HCT116 (cell line): ENCODE measurements around the gene COPS9. TPM values are rescaled to one million over a fixed set of nuclear protein-coding genes. Genes with fewer than 3 reads are reported as not detected.

Source experiments
- ATAC-seq: fragments of 200-7000 bp; cut with Tn5 transposase; 2 replicates; pipeline ENCODE4 v1.9.1; 2020; ENCODE audit warnings: mild to moderate bottlenecking, moderate library complexity
- BruUV-seq: library from RNA; stranded (reverse); fragments of 400-500 nt; replicated peaks from 2 replicates; lab custom pipeline; 2021; lab: Mats Ljungman, UMichigan
- CTCF ChIA-PET: fragments of 300-600 bp; sonication (Branson Sonifier 250); formaldehyde crosslinking; loops from one replicate; lab custom pipeline; 2021; ENCODE audit warnings: antibody characterized with exemption; lab: Charles Lee
- POLR2A ChIA-PET: fragments of 300-600, 350-600 bp; sonication (Branson Sonifier 250); formaldehyde crosslinking; loops from one replicate; lab custom pipeline; 2021; ENCODE audit warnings: antibody characterized with exemption; lab: Charles Lee
- RAD21 ChIA-PET, 2 experiments: fragments of 300-600 bp; sonication (Branson Sonifier 250); formaldehyde crosslinking; loops; one replicate each; lab custom pipeline; 2023; ENCODE audit warnings: low total read pairs in 2 of 2; ENCODE audit not compliant: uncharacterized antibody in 2 of 2, unreplicated experiment in 2 of 2, low non-redundant PET in 1 of 2; lab: Charles Lee
- DNase-seq: peaks from one replicate; pipeline ENCODE4 v3.0.0-alpha.2; 2010; ENCODE audit warnings: low read depth, low spot score
- H2AFZ ChIP-seq: fragments of 200-600 bp; shearing (Covaris generic), sonication (generic); 2 replicates; pipeline ENCODE4 v1.6.1; 2017; ENCODE audit warnings: low read depth, mixed run types, mixed read lengths, antibody characterized with exemption, low read length; ENCODE audit not compliant: poor library complexity, severe bottlenecking
- H3K27ac ChIP-seq: 2 replicates; pipeline ENCODE4 v1.5.1; 2012; ENCODE audit warnings: low read depth, low read length
- H3K27me3 ChIP-seq: fragments of 200-600 bp; sonication (generic); 2 replicates; pipeline ENCODE4 v1.6.1; 2016; ENCODE audit warnings: mixed run types, low read length, mixed read lengths; ENCODE audit not compliant: insufficient read depth
- H3K36me3 ChIP-seq, 2 experiments: fragments of 200-500 bp in 1 of 2; fragments of 200-600 bp in 1 of 2; sonication (Bioruptor generic) in 1 of 2; sonication (generic) in 1 of 2; 2 replicates each; pipeline versions ENCODE4 v1.5.1 to v1.6.1; 2014 to 2016; ENCODE audit warnings: low read length in 2 of 2, inconsistent platforms in 1 of 2, mixed read lengths in 1 of 2, mixed run types in 1 of 2; ENCODE audit not compliant: insufficient read depth in 2 of 2, control insufficient read depth in 1 of 2
- H3K4me1 ChIP-seq, 2 experiments: fragments of 200-600 bp in 1 of 2; sonication (generic) in 1 of 2; 2 replicates each; pipeline versions ENCODE4 v1.5.1 to v1.6.1; 2012 to 2017; ENCODE audit warnings: low read length in 2 of 2, inconsistent platforms in 1 of 2, mild to moderate bottlenecking in 1 of 2, mixed read lengths in 1 of 2, mixed run types in 1 of 2, moderate library complexity in 1 of 2; ENCODE audit not compliant: insufficient read depth in 2 of 2, control insufficient read depth in 1 of 2
- H3K4me2 ChIP-seq: fragments of 200-600 bp; sonication (generic); 2 replicates; pipeline ENCODE4 v1.6.1; 2017; ENCODE audit warnings: mixed run types, low read length, mixed read lengths
- H3K4me3 ChIP-seq, 2 experiments: fragments of 200-600 bp in 1 of 2; sonication (generic) in 1 of 2; replicated peaks in 1 of 2; 2 replicates each; pipeline ENCODE4 v1.5.1; 2011 to 2016; ENCODE audit warnings: low read length in 2 of 2, control low read depth in 1 of 2, low read depth in 1 of 2, mild to moderate bottlenecking in 1 of 2, mixed read lengths in 1 of 2, mixed run types in 1 of 2
- H3K79me2 ChIP-seq: fragments of 200-600 bp; sonication (generic); 2 replicates; pipeline ENCODE4 v1.6.1; 2017; ENCODE audit warnings: mild to moderate bottlenecking, mixed run types, low read length, moderate library complexity, mixed read lengths; ENCODE audit not compliant: insufficient read depth
- H3K9ac ChIP-seq: fragments of 200-600 bp; sonication (generic); 2 replicates; pipeline ENCODE4 v1.6.1; 2016; ENCODE audit warnings: low read length, mixed read lengths
- H3K9me2 ChIP-seq: fragments of 200-600 bp; sonication (generic), shearing (Covaris generic); 2 replicates; pipeline ENCODE4 v1.6.1; 2017; ENCODE audit warnings: mixed run types, mild to moderate bottlenecking, moderate library complexity; ENCODE audit not compliant: insufficient read depth
- H3K9me3 ChIP-seq, 2 experiments: fragments of 200-500 bp in 1 of 2; fragments of 200-600 bp in 1 of 2; sonication (Bioruptor generic) in 1 of 2; sonication (generic) in 1 of 2; 2 replicates each; pipeline ENCODE4 v1.6.1; 2014 to 2017; ENCODE audit warnings: low read length in 2 of 2, mixed read lengths in 2 of 2, inconsistent platforms in 1 of 2, low read depth in 1 of 2, mild to moderate bottlenecking in 1 of 2, mixed run types in 1 of 2, moderate library complexity in 1 of 2; ENCODE audit not compliant: control insufficient read depth in 1 of 2, insufficient read depth in 1 of 2
- H4K20me1 ChIP-seq: fragments of 200-600 bp; sonication (generic), shearing (Covaris generic); 2 replicates; pipeline ENCODE4 v1.6.1; 2017; ENCODE audit warnings: mixed run types, mild to moderate bottlenecking, moderate library complexity; ENCODE audit not compliant: insufficient read depth
- CEBPB ChIP-seq: IDR thresholded peaks from 2 replicates; pipeline ENCODE4 v1.6.1; 2012; ENCODE audit warnings: low read depth
- EZH2phosphoT487 ChIP-seq: fragments of 200-600 bp; IDR thresholded peaks from 2 replicates; pipeline ENCODE4 v1.6.1; 2018; ENCODE audit warnings: antibody characterized with exemption, borderline replicate concordance
- FOSL1 ChIP-seq: IDR thresholded peaks from 2 replicates; pipeline ENCODE4 v1.6.1; 2012; ENCODE audit warnings: low read depth
- SRF ChIP-seq: IDR thresholded peaks from 2 replicates; pipeline ENCODE4 v1.6.1; 2012; ENCODE audit warnings: low read depth
- intact Hi-C: fragments of 100-400 bp; cut with micrococcal nuclease; formaldehyde crosslinking; loops from 2 replicates; pipeline ENCODE4 v1.10.0; 2022
- total RNA-seq: library from RNA; stranded (reverse); gene quantifications from one replicate; pipeline ENCODE4 v1.2.1, GENCODE V29; 2021; ENCODE audit not compliant: unreplicated experiment
- TF ChIP-seq, protein P1 (sequence below): IDR thresholded peaks from 2 replicates; pipeline ENCODE4 v1.6.1; 2012
- TF ChIP-seq, protein P2 (sequence below): IDR thresholded peaks from 2 replicates; pipeline ENCODE4 v1.6.1; 2012
- TF ChIP-seq, protein P3 (sequence below): IDR thresholded peaks from 2 replicates; pipeline ENCODE4 v1.6.1; 2012; ENCODE audit warnings: low read depth

The COPS9 gene
- total RNA-seq, 1 experiment from 2014 or later: 111 TPM

DNA sequence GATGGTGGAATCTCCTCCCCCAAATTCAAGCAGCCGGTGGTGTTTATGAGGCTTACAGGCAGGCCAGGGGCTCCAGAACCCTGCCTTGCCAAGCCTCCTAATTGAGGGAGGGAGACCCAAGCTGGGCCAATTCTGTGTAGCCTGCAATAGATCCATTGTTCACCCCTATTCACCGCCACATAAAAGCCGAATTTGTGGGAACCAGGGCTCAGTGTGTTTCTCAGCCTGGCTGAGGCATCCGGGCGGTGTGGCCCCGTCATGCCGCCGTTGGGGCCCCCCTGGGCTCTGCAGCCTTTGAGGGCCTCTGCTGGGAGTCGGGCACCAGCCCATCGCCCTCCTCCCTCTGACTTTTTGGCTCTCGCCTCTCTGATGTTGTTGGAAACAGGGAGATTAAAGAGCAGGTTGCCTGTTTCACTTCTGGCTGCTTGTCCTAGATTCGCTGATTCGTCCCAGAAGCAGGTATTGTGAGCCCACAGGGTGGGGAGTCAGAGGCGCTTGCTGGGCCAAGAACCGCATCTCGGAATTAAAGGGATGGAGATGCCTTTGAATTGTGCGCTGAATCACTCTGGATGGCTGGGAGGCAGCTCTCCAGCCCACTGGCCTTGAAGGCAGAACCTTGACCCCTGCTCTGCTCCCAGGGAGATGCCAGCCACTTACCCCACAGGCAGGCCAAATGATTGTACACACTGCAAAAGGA lies 19.1 kb upstream of the COPS9 start:
- Histone ChIP-seq H4K20me1 (no peaks in the 10 kb centered on the region), H3K9me3 (no peaks in the 10 kb centered on the region), H3K36me3 (no peaks in the 10 kb centered on the region), H3K79me2 (no peaks in the 10 kb centered on the region), H3K4me2 (no peak overlapping the region), H3K27me3 (0 out of 2 replicates have a peak, but pooled peaks cover 6% of the 10 kb centered on the region), H3K4me1 (no peaks in the 10 kb centered on the region), H3K9ac (no peak overlapping the region), H3K9me2 (no peaks in the 10 kb centered on the region), H3K27ac (no peak overlapping the region), H3K4me3 (no peak overlapping the region), H2AFZ (no peak overlapping the region)
- no peak for DNase-seq
- intact Hi-C loops: no loop called here
- CTCF ChIA-PET: no interaction called here
- POLR2A ChIA-PET: no interaction called here
- RAD21 ChIA-PET: no interaction called here
- no peak for TF ChIP-seq CEBPB
- TF ChIP-seq, protein P1, sequence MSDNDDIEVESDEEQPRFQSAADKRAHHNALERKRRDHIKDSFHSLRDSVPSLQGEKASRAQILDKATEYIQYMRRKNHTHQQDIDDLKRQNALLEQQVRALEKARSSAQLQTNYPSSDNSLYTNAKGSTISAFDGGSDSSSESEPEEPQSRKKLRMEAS: no peak
- ATAC-seq: no peak
- no TSS peak for BruUV-seq

DNA sequence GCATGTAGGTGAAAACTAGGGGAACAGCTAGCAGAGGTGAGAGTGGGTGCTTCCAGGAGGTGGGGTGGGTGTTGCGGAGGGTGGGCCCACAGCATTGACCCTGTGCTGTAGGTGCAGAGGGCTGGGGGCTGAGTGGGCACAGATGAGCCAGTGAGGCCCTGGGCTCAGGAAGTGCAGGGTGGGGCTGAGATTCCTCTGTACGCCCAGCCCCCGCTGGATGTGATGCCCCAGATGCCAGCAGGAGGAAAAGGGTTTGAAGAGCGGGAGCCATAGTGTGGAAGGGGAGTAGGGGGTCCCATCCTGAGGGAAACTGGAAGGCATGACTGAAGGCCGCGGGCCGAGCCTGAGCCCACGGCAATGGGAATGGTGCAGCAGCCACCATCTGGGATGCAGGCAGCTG lies 18.5 kb upstream of the COPS9 start:
- Histone ChIP-seq H3K36me3 (no peaks in the 10 kb centered on the region), H3K27ac (no peak overlapping the region), H2AFZ (no peak overlapping the region), H3K4me2 (no peak overlapping the region), H3K9me2 (no peaks in the 10 kb centered on the region), H3K9me3 (no peaks in the 10 kb centered on the region), H4K20me1 (no peaks in the 10 kb centered on the region), H3K4me1 (no peaks in the 10 kb centered on the region), H3K9ac (no peak overlapping the region), H3K4me3 (no peak overlapping the region), H3K27me3 (0 out of 2 replicates have a peak, but pooled peaks cover 6% of the 10 kb centered on the region), H3K79me2 (no peaks in the 10 kb centered on the region)
- no peak for DNase-seq
- no peak for ATAC-seq
- TF ChIP-seq EZH2phosphoT487 (no peak), CEBPB (no peak), SRF (no peak), FOSL1 (no peak)
- TF ChIP-seq, protein P2, sequence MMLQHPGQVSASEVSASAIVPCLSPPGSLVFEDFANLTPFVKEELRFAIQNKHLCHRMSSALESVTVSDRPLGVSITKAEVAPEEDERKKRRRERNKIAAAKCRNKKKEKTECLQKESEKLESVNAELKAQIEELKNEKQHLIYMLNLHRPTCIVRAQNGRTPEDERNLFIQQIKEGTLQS: no peak
- TF ChIP-seq, protein P3, sequence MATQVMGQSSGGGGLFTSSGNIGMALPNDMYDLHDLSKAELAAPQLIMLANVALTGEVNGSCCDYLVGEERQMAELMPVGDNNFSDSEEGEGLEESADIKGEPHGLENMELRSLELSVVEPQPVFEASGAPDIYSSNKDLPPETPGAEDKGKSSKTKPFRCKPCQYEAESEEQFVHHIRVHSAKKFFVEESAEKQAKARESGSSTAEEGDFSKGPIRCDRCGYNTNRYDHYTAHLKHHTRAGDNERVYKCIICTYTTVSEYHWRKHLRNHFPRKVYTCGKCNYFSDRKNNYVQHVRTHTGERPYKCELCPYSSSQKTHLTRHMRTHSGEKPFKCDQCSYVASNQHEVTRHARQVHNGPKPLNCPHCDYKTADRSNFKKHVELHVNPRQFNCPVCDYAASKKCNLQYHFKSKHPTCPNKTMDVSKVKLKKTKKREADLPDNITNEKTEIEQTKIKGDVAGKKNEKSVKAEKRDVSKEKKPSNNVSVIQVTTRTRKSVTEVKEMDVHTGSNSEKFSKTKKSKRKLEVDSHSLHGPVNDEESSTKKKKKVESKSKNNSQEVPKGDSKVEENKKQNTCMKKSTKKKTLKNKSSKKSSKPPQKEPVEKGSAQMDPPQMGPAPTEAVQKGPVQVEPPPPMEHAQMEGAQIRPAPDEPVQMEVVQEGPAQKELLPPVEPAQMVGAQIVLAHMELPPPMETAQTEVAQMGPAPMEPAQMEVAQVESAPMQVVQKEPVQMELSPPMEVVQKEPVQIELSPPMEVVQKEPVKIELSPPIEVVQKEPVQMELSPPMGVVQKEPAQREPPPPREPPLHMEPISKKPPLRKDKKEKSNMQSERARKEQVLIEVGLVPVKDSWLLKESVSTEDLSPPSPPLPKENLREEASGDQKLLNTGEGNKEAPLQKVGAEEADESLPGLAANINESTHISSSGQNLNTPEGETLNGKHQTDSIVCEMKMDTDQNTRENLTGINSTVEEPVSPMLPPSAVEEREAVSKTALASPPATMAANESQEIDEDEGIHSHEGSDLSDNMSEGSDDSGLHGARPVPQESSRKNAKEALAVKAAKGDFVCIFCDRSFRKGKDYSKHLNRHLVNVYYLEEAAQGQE: no peak
- POLR2A ChIA-PET: no interaction called here
- CTCF ChIA-PET: no interaction called here
- RAD21 ChIA-PET: no interaction called here
- intact Hi-C loops: loop anchor here (5.0 kb wide), 1 partner anchor 298 kb away; no protein-coding TSS in a partner anchor
- no TSS peak for BruUV-seq
